Cardiac muscle cell (in vitro differentiated cells and primary cell): Measurements from ENCODE around the gene MED13L. TPM values are rescaled to one million over a fixed set of nuclear protein-coding genes. Genes with fewer than 3 reads are reported as not detected.

Source experiments
- DNase-seq, 2 donors: peaks; one replicate each; pipeline versions ENCODE4 v3.0.0 to v3.0.0-alpha.2; 2010 to 2017; ENCODE audit warnings: low read depth in 1 of 2, low spot score in 1 of 2
- H3K27ac ChIP-seq: fragments of 200-600 bp; sonication (generic); 2 replicates; pipeline ENCODE4 v1.5.1; 2016
- H3K27me3 ChIP-seq: fragments of 200-600 bp; sonication (generic); 2 replicates; pipeline ENCODE4 v1.6.0; 2016; ENCODE audit warnings: control low read depth
- H3K36me3 ChIP-seq: fragments of 200-600 bp; sonication (generic); 2 replicates; pipeline ENCODE4 v1.5.1; 2016; ENCODE audit warnings: control low read depth
- H3K4me1 ChIP-seq: fragments of 200-600 bp; sonication (generic); 2 replicates; pipeline ENCODE4 v1.8.1; 2017; ENCODE audit warnings: low read depth, mild to moderate bottlenecking, mixed run types
- H3K4me3 ChIP-seq: fragments of 200-600 bp; sonication (generic); 2 replicates; pipeline ENCODE4 v1.5.1; 2016; ENCODE audit warnings: mild to moderate bottlenecking
- H3K9me3 ChIP-seq: fragments of 200-600 bp; sonication (generic); 2 replicates; pipeline ENCODE4 v1.5.1; 2017; ENCODE audit warnings: low read depth, mild to moderate bottlenecking, control low read depth
- CTCF ChIP-seq: IDR thresholded peaks from 2 replicates; pipeline ENCODE4 v1.5.1; 2012; ENCODE audit warnings: low read depth, mild to moderate bottlenecking, low read length
- polyA plus RNA-seq: library from polyadenylated mRNA; unstranded; fragments of >200 nt; fragmentation: Nextera tagmentation; extraction: Ambion mirVana; gene quantifications from 2 replicates; pipeline ENCODE4 v1.2.1, GENCODE V29; 2016
- total RNA-seq: library from RNA; depleted of rRNA; stranded (reverse); fragments of >200 nt; gene quantifications from 2 replicates; pipeline ENCODE4 v1.2.3, GENCODE V29; 2016

Gene MED13L
- total and polyA plus RNA-seq, 2 experiments from 2014 or later, result 31.3 to 94.3 TPM

DNA sequence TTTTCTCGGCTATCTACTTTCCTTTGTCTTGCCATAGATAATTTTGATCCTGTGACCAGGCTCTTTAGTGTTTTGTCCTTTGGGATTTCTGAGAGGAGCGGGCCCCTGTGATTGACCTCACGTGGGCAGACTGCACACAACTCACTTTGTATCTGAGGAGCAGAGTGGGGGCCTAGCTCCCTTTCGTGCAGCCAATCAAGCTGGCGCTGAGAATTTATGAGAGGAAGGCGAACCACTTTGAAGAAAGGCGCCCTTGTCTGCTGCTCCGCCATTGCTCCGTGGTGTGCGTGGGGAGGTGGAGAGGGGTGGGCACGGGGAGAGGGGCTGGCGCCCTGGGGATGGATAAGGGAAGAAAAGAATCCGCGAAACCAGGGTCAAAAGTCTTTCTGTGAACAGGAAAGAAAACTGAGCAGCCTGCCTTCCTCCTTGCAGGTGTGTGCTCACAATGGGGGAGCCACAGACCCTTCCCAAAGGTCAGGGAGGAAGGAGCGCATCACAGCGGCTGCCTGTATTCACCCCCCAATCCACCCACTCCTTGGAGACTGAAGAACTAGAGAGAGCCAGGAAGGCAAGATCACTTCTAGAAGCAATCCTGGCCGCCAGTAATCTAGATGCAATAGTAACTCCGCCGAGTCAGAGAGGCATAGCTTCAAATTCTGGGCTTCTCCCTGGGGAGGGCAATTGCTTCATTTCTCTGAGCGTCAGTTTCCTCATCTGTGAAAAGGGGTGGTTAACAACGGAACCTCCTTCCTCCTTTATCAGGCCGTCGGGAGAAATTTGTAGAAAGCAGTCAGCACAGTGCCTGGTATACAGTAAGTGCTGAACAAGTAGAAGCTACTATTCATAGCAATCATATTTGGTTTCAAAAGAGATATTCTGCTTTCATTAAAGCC lies 24.9 kb upstream of the MED13L start:
- Histone ChIP-seq H3K4me1 (peaks cover 3% of the 10 kb centered on the region), H3K27ac (no peak overlapping the region), H3K9me3 (no peaks in the 10 kb centered on the region), H3K36me3 (no peaks in the 10 kb centered on the region), H3K4me3 (no peak overlapping the region), H3K27me3 (no peaks in the 10 kb centered on the region)
- DNase-seq, result no peak
- TF ChIP-seq CTCF, result no peak

GRCh38 chr12:116301621-116302020 lies 24.1 kb upstream of the MED13L start:
- Histone ChIP-seq H3K27ac (no peak overlapping the region), H3K4me1 (peaks cover 3% of the 10 kb centered on the region), H3K4me3 (no peak overlapping the region), H3K9me3 (no peaks in the 10 kb centered on the region), H3K36me3 (no peaks in the 10 kb centered on the region), H3K27me3 (no peaks in the 10 kb centered on the region)
- no peak for TF ChIP-seq CTCF
- DNase-seq, result no peak

GRCh38 chr12:116299665-116300328 lies 22.3 kb upstream of the MED13L start:
- peaks cover 4% of the 10 kb centered on the region for H3K4me1 ChIP-seq
- DNase-seq, result peak in 1 of 2 donors; percentile 74
- no peak overlapping the region for H3K4me3 ChIP-seq
- H3K27ac ChIP-seq, result no peak overlapping the region
- no peaks in the 10 kb centered on the region for H3K27me3 ChIP-seq
- H3K36me3 ChIP-seq, result no peaks in the 10 kb centered on the region
- no peak for TF ChIP-seq CTCF
- no peaks in the 10 kb centered on the region for H3K9me3 ChIP-seq

DNA sequence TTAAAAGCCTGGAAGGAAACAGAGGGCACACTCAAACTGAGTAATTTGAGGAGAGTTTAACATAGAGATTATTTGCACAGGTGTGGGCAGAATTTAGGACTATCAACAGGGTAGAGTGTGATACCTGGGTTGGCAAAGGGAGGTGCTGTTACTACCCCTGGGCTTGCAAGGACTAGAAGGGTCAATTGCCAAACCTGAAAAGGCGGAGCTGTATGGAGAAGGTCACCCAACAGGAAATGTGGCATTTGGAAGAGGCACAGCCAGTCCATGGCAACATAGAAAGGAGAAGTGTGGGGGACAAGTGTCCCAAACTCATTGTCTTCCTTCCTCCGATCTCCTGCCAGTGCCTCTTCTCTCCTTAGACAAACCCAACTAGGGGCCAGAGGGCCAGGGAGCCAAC lies 21.6 kb upstream of the MED13L start:
- peaks cover 8% of the 10 kb centered on the region for H3K4me1 ChIP-seq
- DNase-seq, result no peak
- H3K9me3 ChIP-seq, result no peaks in the 10 kb centered on the region
- no peak overlapping the region for H3K27ac ChIP-seq
- H3K36me3 ChIP-seq, result no peaks in the 10 kb centered on the region
- H3K27me3 ChIP-seq, result no peaks in the 10 kb centered on the region
- no peak overlapping the region for H3K4me3 ChIP-seq
- no peak for TF ChIP-seq CTCF

DNA sequence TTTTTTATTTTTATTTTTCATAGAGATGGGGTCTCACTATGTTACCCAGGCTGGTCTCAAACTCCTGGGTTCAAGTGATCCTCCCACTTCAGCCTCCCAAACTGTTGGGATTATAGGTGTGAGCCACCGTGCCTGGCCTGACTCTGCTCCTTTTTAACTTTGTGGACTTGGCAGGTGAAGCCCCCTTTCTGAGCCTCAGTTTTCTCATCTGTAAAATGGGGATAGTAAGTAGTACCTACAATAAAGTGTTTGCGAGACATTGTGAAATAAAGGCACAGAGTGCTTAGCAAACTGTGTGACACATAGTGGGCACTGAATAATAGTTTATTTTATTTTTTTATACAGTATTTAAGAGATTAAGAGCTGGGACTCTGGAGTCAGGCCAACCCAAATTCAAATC lies 21.1 kb upstream of the MED13L start:
- Histone ChIP-seq H3K9me3 (no peaks in the 10 kb centered on the region), H3K4me3 (no peak overlapping the region), H3K4me1 (peaks cover 8% of the 10 kb centered on the region), H3K27ac (no peak overlapping the region), H3K27me3 (no peaks in the 10 kb centered on the region), H3K36me3 (no peaks in the 10 kb centered on the region)
- no peak for TF ChIP-seq CTCF
- DNase-seq, result no peak
